Activated naive CD8-positive, alpha-beta T cell treated with anti-CD3 and anti-CD28 coated beads, Interleukin-2, amount 50 U/mL, for 24 hours (primary cell): ENCODE measurements around the gene RSPRY1.

Source experiments
- ATAC-seq: fragments of 150-1000 bp; cut with Tn5 transposase; one replicate; pipeline ENCODE4 v1.10.0; 2021
- DNase-seq: peaks from one replicate; pipeline ENCODE4 v3.0.0; 2021
- H3K27ac Mint-ChIP-seq: one replicate; pipeline ENCODE4 v1.8.0; 2021; ENCODE audit warnings: mild to moderate bottlenecking, mixed read lengths
- H3K27me3 Mint-ChIP-seq: one replicate; pipeline ENCODE4 v1.8.0; 2021; ENCODE audit warnings: mixed read lengths
- H3K36me3 Mint-ChIP-seq: one replicate; pipeline ENCODE4 v1.8.0; 2021; ENCODE audit warnings: low read depth, mixed read lengths
- H3K4me1 Mint-ChIP-seq: one replicate; pipeline ENCODE4 v1.8.0; 2021; ENCODE audit warnings: mixed read lengths
- H3K4me3 Mint-ChIP-seq: one replicate; pipeline ENCODE4 v1.8.0; 2021; ENCODE audit warnings: mild to moderate bottlenecking, moderate library complexity, mixed read lengths
- H3K9me3 Mint-ChIP-seq: one replicate; pipeline ENCODE4 v1.8.0; 2021; ENCODE audit warnings: mixed read lengths

RSPRY1 gene

GRCh38 chr16:57236022-57236350 lies 49.9 kb downstream of the RSPRY1 start:
- Mint-ChIP-seq H3K27me3 (no peaks in the 10 kb centered on the region), H3K36me3 (peaks cover 50% of the 10 kb centered on the region), H3K27ac (peak overlapping the region; percentile 27), H3K9me3 (no peaks in the 10 kb centered on the region), H3K4me1 (peaks cover 17% of the 10 kb centered on the region), H3K4me3 (no peak overlapping the region)
- DNase-seq (no peak), ATAC-seq (no peak)

- DNase-seq = no peak
- no peak overlapping the region for H3K27ac Mint-ChIP-seq
- no peak for ATAC-seq
- H3K36me3 Mint-ChIP-seq = peaks cover 34% of the 10 kb centered on the region
- H3K27me3 Mint-ChIP-seq = no peaks in the 10 kb centered on the region
- no peak overlapping the region for H3K4me3 Mint-ChIP-seq
- no peaks in the 10 kb centered on the region for H3K9me3 Mint-ChIP-seq
- H3K4me1 Mint-ChIP-seq = peaks cover 20% of the 10 kb centered on the region
Measured at GRCh38 chr16:57238682-57239081, 52.6 kb downstream of the RSPRY1 start.

- DNase-seq (no peak), ATAC-seq (no peak)
- H3K4me3 Mint-ChIP-seq = no peak overlapping the region
- no peak overlapping the region for H3K27ac Mint-ChIP-seq
- peaks cover 30% of the 10 kb centered on the region for H3K36me3 Mint-ChIP-seq
- H3K27me3 Mint-ChIP-seq = no peaks in the 10 kb centered on the region
- H3K9me3 Mint-ChIP-seq = no peaks in the 10 kb centered on the region
- peaks cover 23% of the 10 kb centered on the region for H3K4me1 Mint-ChIP-seq
Measured at GRCh38 chr16:57239107-57239506, 53.0 kb downstream of the RSPRY1 start.

GRCh38 chr16:57240851-57241250 lies 54.7 kb downstream of the RSPRY1 start:
- no peak overlapping the region for H3K27ac Mint-ChIP-seq
- ATAC-seq (no peak), DNase-seq (no peak)
- no peak overlapping the region for H3K4me3 Mint-ChIP-seq
- H3K36me3 Mint-ChIP-seq = peaks cover 19% of the 10 kb centered on the region
- no peaks in the 10 kb centered on the region for H3K27me3 Mint-ChIP-seq
- H3K4me1 Mint-ChIP-seq = peaks cover 26% of the 10 kb centered on the region
- H3K9me3 Mint-ChIP-seq = no peaks in the 10 kb centered on the region

- Mint-ChIP-seq H3K27me3 (no peaks in the 10 kb centered on the region), H3K4me3 (no peak overlapping the region), H3K36me3 (peaks cover 15% of the 10 kb centered on the region), H3K9me3 (no peaks in the 10 kb centered on the region), H3K27ac (no peak overlapping the region), H3K4me1 (peaks cover 28% of the 10 kb centered on the region)
- ATAC-seq (no peak), DNase-seq (no peak)
Measured at GRCh38 chr16:57242650-57243049, 56.5 kb downstream of the RSPRY1 start.

GRCh38 chr16:57244463-57244766 lies 58.3 kb downstream of the RSPRY1 start:
- H3K4me3 Mint-ChIP-seq = peak overlapping the region; percentile 84
- no peak for ATAC-seq
- H3K36me3 Mint-ChIP-seq = peaks cover 9% of the 10 kb centered on the region
- peak overlapping the region; percentile 92 for H3K27ac Mint-ChIP-seq
- H3K9me3 Mint-ChIP-seq = no peaks in the 10 kb centered on the region
- H3K27me3 Mint-ChIP-seq = no peaks in the 10 kb centered on the region
- no peak for DNase-seq
- peaks cover 25% of the 10 kb centered on the region for H3K4me1 Mint-ChIP-seq

GRCh38 chr16:57244767-57245471 lies 58.8 kb downstream of the RSPRY1 start, which contains the start of gene ARL2BP:
TSS of gene ARL2BP (plus strand) at chr16:57245259. CDS start at chr16:57245368, 109 bp downstream.
- Mint-ChIP-seq H3K27ac (peak within 1 kb of the TSS; percentile 92), H3K4me3 (peak within 1 kb of the TSS; percentile 84), H3K36me3 (peaks cover 10% of the 10 kb centered on the region), H3K27me3 (no peaks in the 10 kb centered on the region), H3K4me1 (peaks cover 25% of the 10 kb centered on the region), H3K9me3 (no peaks in the 10 kb centered on the region)
- DNase-seq = peak; percentile 98
- peak; percentile 99 for ATAC-seq

- peak overlapping the region; percentile 84 for H3K4me3 Mint-ChIP-seq
- no peaks in the 10 kb centered on the region for H3K9me3 Mint-ChIP-seq
- H3K36me3 Mint-ChIP-seq = peaks cover 8% of the 10 kb centered on the region
- DNase-seq (peak; percentile 32), ATAC-seq (peak; percentile 15)
- H3K4me1 Mint-ChIP-seq = peaks cover 25% of the 10 kb centered on the region
- H3K27ac Mint-ChIP-seq = peak overlapping the region; percentile 6
- no peaks in the 10 kb centered on the region for H3K27me3 Mint-ChIP-seq
Measured at GRCh38 chr16:57245472-57246113, 59.5 kb downstream of the RSPRY1 start.

GRCh38 chr16:57251352-57251751 lies 65.2 kb downstream of the RSPRY1 start:
- DNase-seq (no peak), ATAC-seq (no peak)
- H3K9me3 Mint-ChIP-seq = no peaks in the 10 kb centered on the region
- peaks cover under 1% of the 10 kb centered on the region for H3K4me1 Mint-ChIP-seq
- no peaks in the 10 kb centered on the region for H3K27me3 Mint-ChIP-seq
- no peak overlapping the region for H3K27ac Mint-ChIP-seq
- H3K36me3 Mint-ChIP-seq = peaks cover 22% of the 10 kb centered on the region
- H3K4me3 Mint-ChIP-seq = no peak overlapping the region

GRCh38 chr16:57252148-57252721 lies 66.1 kb downstream of the RSPRY1 start:
- DNase-seq (no peak), ATAC-seq (no peak)
- Mint-ChIP-seq H3K27me3 (no peaks in the 10 kb centered on the region), H3K27ac (no peak overlapping the region), H3K9me3 (no peaks in the 10 kb centered on the region), H3K36me3 (peaks cover 22% of the 10 kb centered on the region), H3K4me3 (no peak overlapping the region), H3K4me1 (no peaks in the 10 kb centered on the region)

- Mint-ChIP-seq H3K4me3 (no peak overlapping the region), H3K4me1 (peaks cover 3% of the 10 kb centered on the region), H3K27me3 (no peaks in the 10 kb centered on the region), H3K27ac (no peak overlapping the region), H3K9me3 (no peaks in the 10 kb centered on the region), H3K36me3 (peaks cover 16% of the 10 kb centered on the region)
- ATAC-seq (no peak), DNase-seq (no peak)
Measured at GRCh38 chr16:57253466-57253865, 67.3 kb downstream of the RSPRY1 start.

GRCh38 chr16:57255686-57256415 lies 69.7 kb downstream of the RSPRY1 start:
- H3K36me3 Mint-ChIP-seq = peaks cover 14% of the 10 kb centered on the region
- peaks cover 15% of the 10 kb centered on the region for H3K4me1 Mint-ChIP-seq
- ATAC-seq (no peak), DNase-seq (no peak)
- no peaks in the 10 kb centered on the region for H3K9me3 Mint-ChIP-seq
- no peak overlapping the region for H3K27ac Mint-ChIP-seq
- no peak overlapping the region for H3K4me3 Mint-ChIP-seq
- H3K27me3 Mint-ChIP-seq = no peaks in the 10 kb centered on the region

- ATAC-seq = no peak
Measured at GRCh38 chr16:57256601-57257395, 70.7 kb downstream of the RSPRY1 start.

GRCh38 chr16:57257455-57258070 lies 71.4 kb downstream of the RSPRY1 start:
- peaks cover 16% of the 10 kb centered on the region for H3K4me1 Mint-ChIP-seq
- ATAC-seq = no peak
- no peaks in the 10 kb centered on the region for H3K9me3 Mint-ChIP-seq
- H3K36me3 Mint-ChIP-seq = peaks cover 3% of the 10 kb centered on the region
- H3K27me3 Mint-ChIP-seq = no peaks in the 10 kb centered on the region
- no peak overlapping the region for H3K4me3 Mint-ChIP-seq
- no peak for DNase-seq
- no peak overlapping the region for H3K27ac Mint-ChIP-seq

More at GRCh38 chr16:57256601-57257395, 70.7 kb downstream of the RSPRY1 start:
- Mint-ChIP-seq H3K4me3 (no peak overlapping the region), H3K4me1 (peaks cover 16% of the 10 kb centered on the region), H3K27ac (no peak overlapping the region), H3K36me3 (peaks cover 10% of the 10 kb centered on the region), H3K27me3 (no peaks in the 10 kb centered on the region), H3K9me3 (no peaks in the 10 kb centered on the region)
- no peak for DNase-seq
